ENCODE results near the gene PTGFRN.

The PTGFRN gene

GRCh38 chr1:117009132-117009531 lies 99.4 kb downstream of the PTGFRN start:
- no peak for DNase-seq

GRCh38 chr1:117010310-117010969 lies 100.7 kb downstream of the PTGFRN start:
- no peak for DNase-seq

- no peak for DNase-seq
Observed at GRCh38 chr1:117011334-117011733, 101.6 kb downstream of the PTGFRN start.

- DNase-seq, result no peak
Observed at GRCh38 chr1:117013309-117013858, 103.7 kb downstream of the PTGFRN start.

- no peak for DNase-seq
Observed at GRCh38 chr1:117014209-117014608, 104.5 kb downstream of the PTGFRN start.

- DNase-seq, result no peak
Observed at GRCh38 chr1:117015724-117016123, 106.0 kb downstream of the PTGFRN start.

GRCh38 chr1:117017062-117017461 lies 107.3 kb downstream of the PTGFRN start:
- no peak for DNase-seq

GRCh38 chr1:117017648-117018047 lies 107.9 kb downstream of the PTGFRN start:
- DNase-seq, result no peak

GRCh38 chr1:117020526-117021156 lies 110.9 kb downstream of the PTGFRN start:
- DNase-seq, result no peak

GRCh38 chr1:117022114-117022513 lies 112.4 kb downstream of the PTGFRN start:
- no peak for DNase-seq

- DNase-seq, result no peak
Observed at GRCh38 chr1:117025568-117025967, 115.9 kb downstream of the PTGFRN start.

- no peak for DNase-seq
Observed at GRCh38 chr1:117026361-117026760, 116.6 kb downstream of the PTGFRN start.

GRCh38 chr1:117029685-117030084 lies 120.0 kb downstream of the PTGFRN start:
- DNase-seq, result no peak

- DNase-seq, result no peak
Observed at GRCh38 chr1:117030271-117030877, 120.7 kb downstream of the PTGFRN start.

GRCh38 chr1:117032266-117032665 lies 122.5 kb downstream of the PTGFRN start:
- DNase-seq, result no peak

GRCh38 chr1:117032681-117033539 lies 123.2 kb downstream of the PTGFRN start:
- no peak for DNase-seq

- DNase-seq, result no peak
Observed at GRCh38 chr1:117033772-117034171, 124.1 kb downstream of the PTGFRN start.

- DNase-seq, result no peak
Observed at GRCh38 chr1:117034791-117035290, 125.1 kb downstream of the PTGFRN start.

- DNase-seq, result no peak
Observed at GRCh38 chr1:117036018-117036461, 126.3 kb downstream of the PTGFRN start.

GRCh38 chr1:117037802-117038201 lies 128.1 kb downstream of the PTGFRN start:
- DNase-seq, result no peak

- no peak for DNase-seq
Observed at GRCh38 chr1:117038236-117038635, 128.5 kb downstream of the PTGFRN start.

All from CD4-positive, alpha-beta T cell treated with Interferon gamma for 1 hour (primary cell).